HepG2 (cell line): ENCODE data around the gene KCNMA1. TPM values are rescaled to one million over a fixed set of nuclear protein-coding genes. Genes with fewer than 3 reads are reported as not detected.

Experiments
- ATAC-seq: fragments of 200-7000 bp; cut with Tn5 transposase; 3 replicates; pipeline ENCODE4 v1.9.1; 2020; ENCODE audit warnings: mild to moderate bottlenecking, moderate library complexity
- BruUV-seq: library from RNA; stranded (reverse); fragments of 400-500 nt; replicated peaks from 2 replicates; lab custom pipeline; 2021; lab: Mats Ljungman, UMichigan
- CTCF ChIA-PET: fragments of 300-600 bp; formaldehyde crosslinking; extraction: SDS; loops from one replicate; lab custom pipeline; 2021; ENCODE audit warnings: low total read pairs, inconsistent platforms, low intra/inter-chr PET ratio; lab: Yijun Ruan, JAX
- POLR2A ChIA-PET: fragments of 350-600 bp; sonication (Branson Sonifier 250); formaldehyde crosslinking; loops from one replicate; lab custom pipeline; 2020; ENCODE audit warnings: antibody characterized with exemption, inconsistent platforms; lab: Yijun Ruan, JAX
- DNase-seq: peaks from one replicate; pipeline ENCODE4 v3.0.0-alpha.2; 2015; ENCODE audit warnings: low spot score
- FAIRE-seq: peaks from 3 replicates; lab custom pipeline; 2011; peaks lifted over from hg19 to GRCh38; lab: Jason Lieb, UNC
- H2AFZ ChIP-seq: one replicate; pipeline ENCODE4 v1.6.1; 2011; ENCODE audit warnings: low read length, inconsistent platforms
- H3K27ac ChIP-seq: fragments of 300-600 bp; 3 replicates; pipeline ENCODE4 v1.8.0; 2011; ENCODE audit warnings: mixed run types, mild to moderate bottlenecking, mixed read lengths, low read length, inconsistent platforms; ENCODE audit not compliant: insufficient read depth; ENCODE audit errors: extremely low read length
- H3K27me3 ChIP-seq, 2 experiments: fragments of 200-600 bp in 1 of 2; 2 replicates in 1 of 2; 3 replicates in 1 of 2; pipeline versions ENCODE4 v1.6.0 to v1.8.0; 2011; ENCODE audit warnings: low read length in 2 of 2, mild to moderate bottlenecking in 2 of 2, moderate library complexity in 2 of 2, inconsistent platforms in 1 of 2; ENCODE audit not compliant: insufficient read depth in 2 of 2, control insufficient read depth in 1 of 2
- H3K36me3 ChIP-seq, 2 experiments: fragments of 200-600 bp in 1 of 2; replicated peaks in 1 of 2; 2 replicates in 1 of 2; 3 replicates in 1 of 2; pipeline versions ENCODE4 v1.5.1 to v1.8.0; 2011; ENCODE audit warnings: low read length in 2 of 2, inconsistent platforms in 1 of 2; ENCODE audit not compliant: insufficient read depth in 2 of 2, control insufficient read depth in 1 of 2
- H3K4me1 ChIP-seq: 2 replicates; pipeline ENCODE4 v1.5.1; 2012; ENCODE audit warnings: low read length, inconsistent platforms; ENCODE audit not compliant: insufficient read depth
- H3K4me2 ChIP-seq: 2 replicates; pipeline ENCODE4 v1.6.0; 2011; ENCODE audit warnings: low read depth, low read length, inconsistent platforms
- H3K4me3 ChIP-seq, 3 experiments: fragments of 200-600 bp in 1 of 3; sonication (generic), shearing (Covaris generic) in 1 of 3; replicated peaks in 1 of 3; 2 replicates each; pipeline ENCODE4 v1.5.1; 2011 to 2016; ENCODE audit warnings: low read length in 3 of 3, inconsistent platforms in 2 of 3, low read depth in 2 of 3, mild to moderate bottlenecking in 2 of 3, control low read depth in 1 of 3, mixed read lengths in 1 of 3; ENCODE audit not compliant: insufficient read depth in 1 of 3
- H3K79me2 ChIP-seq: one replicate; pipeline ENCODE4 v1.6.1; 2011; ENCODE audit warnings: low read length, inconsistent platforms; ENCODE audit not compliant: insufficient read depth
- H3K9ac ChIP-seq: 2 replicates; pipeline ENCODE4 v1.6.0; 2011; ENCODE audit warnings: mild to moderate bottlenecking, low read depth, low read length, inconsistent platforms; ENCODE audit not compliant: insufficient read depth
- H3K9me3 ChIP-seq: 2 replicates; pipeline ENCODE4 v1.5.1; 2012; ENCODE audit warnings: mild to moderate bottlenecking, low read length
- H4K20me1 ChIP-seq: 2 replicates; pipeline ENCODE4 v1.6.0; 2011; ENCODE audit warnings: inconsistent platforms, mild to moderate bottlenecking, low read length, moderate library complexity; ENCODE audit not compliant: insufficient read depth
- FIP1L1 ChIP-seq: fragments of 200-400 bp; formaldehyde crosslinking; IDR thresholded peaks from 2 replicates; pipeline ENCODE4 v1.6.1; 2018; ENCODE audit warnings: low read depth, mild to moderate bottlenecking, low read length, moderate library complexity, borderline replicate concordance; ENCODE audit not compliant: insufficient read depth
- FOXK2 ChIP-seq: fragments of 450-650 bp; IDR thresholded peaks from 2 replicates; pipeline ENCODE4 v1.6.1; 2016
- HNRNPH1 ChIP-seq: fragments of 200-400 bp; formaldehyde crosslinking; optimal IDR thresholded peaks from 2 replicates; pipeline ENCODE3; 2017; ENCODE audit warnings: mild to moderate bottlenecking, low read depth, low read length
- HOMEZ ChIP-seq: IDR thresholded peaks from 2 replicates; pipeline ENCODE4 v1.6.1; 2016; ENCODE audit warnings: low read depth
- HOXA9 ChIP-seq: sonication (generic); formaldehyde crosslinking; IDR thresholded peaks from 2 replicates; pipeline ENCODE4 v1.8.1; 2022; ENCODE audit warnings: missing genetic modification reagents, mild to moderate bottlenecking, moderate library complexity, borderline replicate concordance
- MXD4 ChIP-seq: IDR thresholded peaks from 2 replicates; pipeline ENCODE4 v1.6.1; 2016; ENCODE audit warnings: mild to moderate bottlenecking, missing biosample characterization, missing genetic modification reagents
- NFKBIZ ChIP-seq: IDR thresholded peaks from 2 replicates; pipeline ENCODE4 v1.6.1; 2018; ENCODE audit warnings: missing genetic modification reagents, missing compliant biosample characterization
- RARA ChIP-seq: IDR thresholded peaks from 2 replicates; pipeline ENCODE4 v1.6.1; 2016; ENCODE audit warnings: missing genetic modification reagents, missing compliant biosample characterization
- SNAPC4 ChIP-seq: sonication (generic); formaldehyde crosslinking; IDR thresholded peaks from 2 replicates; pipeline ENCODE4 v1.4.0; 2020; ENCODE audit warnings: mild to moderate bottlenecking, missing genetic modification reagents
- XRCC5 ChIP-seq: fragments of 200-400 bp; formaldehyde crosslinking; optimal IDR thresholded peaks from 2 replicates; pipeline ENCODE3; 2017; ENCODE audit warnings: mild to moderate bottlenecking, low read length
- ZBTB37 ChIP-seq: sonication (generic); formaldehyde crosslinking; IDR thresholded peaks from 2 replicates; pipeline ENCODE4 v1.4.0; 2020; ENCODE audit warnings: mild to moderate bottlenecking, missing genetic modification reagents
- ZNF296 ChIP-seq: sonication (generic); formaldehyde crosslinking; conservative IDR thresholded peaks from 2 replicates; pipeline ENCODE4 v1.5.0; 2020; ENCODE audit warnings: mild to moderate bottlenecking, missing genetic modification reagents
- ZNF549 ChIP-seq: sonication (generic); formaldehyde crosslinking; IDR thresholded peaks from 2 replicates; pipeline ENCODE4 v1.5.0; 2020; ENCODE audit warnings: missing genetic modification reagents
- ZNF780A ChIP-seq: sonication (generic); formaldehyde crosslinking; IDR thresholded peaks from 2 replicates; pipeline ENCODE4 v1.8.0; 2022; ENCODE audit warnings: mild to moderate bottlenecking, missing genetic modification reagents, moderate library complexity
- ZNF841 ChIP-seq: sonication (generic); formaldehyde crosslinking; IDR thresholded peaks from 2 replicates; pipeline ENCODE4 v1.8.1; 2023; ENCODE audit warnings: missing genetic modification reagents, borderline replicate concordance
- WGBS: methylation state at CpG from one replicate; pipeline ENCODE4 v1.1.6; 2017; ENCODE audit warnings: low lambda C conversion rate; 5-methylcytosine and 5-hydroxymethylcytosine counted together
- in situ Hi-C: cut with HindIII; loops from 2 replicates; pipeline ENCODE4 v1.10.0; 2017; ENCODE audit warnings: low pct_unique_long_range_greater_than_20kb; ENCODE audit not compliant: extremely low pct_ligation_motif_present
- intact Hi-C: fragments of 100-400 bp; cut with micrococcal nuclease; formaldehyde crosslinking; loops from one replicate; pipeline ENCODE4 v1.10.0; 2022; ENCODE audit not compliant: unreplicated experiment
- polyA plus RNA-seq, 8 experiments: library from polyadenylated mRNA; depleted of rRNA in 3 of 8; stranded (reverse) in 7 of 8; unstranded in 1 of 8; fragments of >200 nt; fragmentation: Illumina TruSeq in 4 of 8; extraction: Trizol in 4 of 8; gene quantifications; 2 replicates each; pipeline versions ENCODE4 v1.2.1 to v1.2.3, GENCODE V29; 2011 to 2016; ENCODE audit warnings: low read depth in 4 of 8, missing spikeins in 1 of 8, mixed read lengths in 1 of 8; ENCODE audit not compliant: insufficient read depth in 1 of 8
- total RNA-seq, 5 experiments: library from RNA; depleted of rRNA; stranded (reverse); fragments of >200 nt; fragmentation: Illumina TruSeq; extraction: Trizol; gene quantifications; 2 replicates each; pipeline ENCODE4 v1.2.3, GENCODE V29; 2016; ENCODE audit warnings: low read depth in 1 of 5

KCNMA1 gene
- total and polyA plus RNA-seq, 2 of the 13 experiments (the other 11 are each of a cell fraction or from before 2014, with no cell fraction given), result 0.02 TPM; not detected in 1

- TF ChIP-seq ZNF780A (CRISPR knock-in tag), result no peak
- no peak for TF ChIP-seq RARA (CRISPR knock-in tag)
- no peak for TF ChIP-seq FIP1L1
- TF ChIP-seq MXD4 (CRISPR knock-in tag), result no peak
- no peak for TF ChIP-seq NFKBIZ (CRISPR knock-in tag)
- TF ChIP-seq FOXK2, result no peak
- no peak for TF ChIP-seq SNAPC4
- no peak for TF ChIP-seq ZNF296
- TF ChIP-seq HNRNPH1, result no peak
- no peak for TF ChIP-seq HOMEZ (CRISPR knock-in tag)
- no peak for TF ChIP-seq ZNF549 (CRISPR knock-in tag)
- TF ChIP-seq XRCC5, result no peak
- TF ChIP-seq ZBTB37, result no peak
- no peak for TF ChIP-seq HOXA9 (CRISPR knock-in tag)
- no peak for TF ChIP-seq ZNF841
- no peak for DNase-seq
- no peak overlapping the region for H3K9ac ChIP-seq
- H3K27me3 ChIP-seq, result no peaks in the 10 kb centered on the region
- no peaks in the 10 kb centered on the region for H3K4me1 ChIP-seq
- H3K4me2 ChIP-seq, result no peak overlapping the region
- POLR2A ChIA-PET, result no interaction called here
- 0% methylated on average over 2 of the region's 2 CpGs for WGBS
- no peak overlapping the region for H2AFZ ChIP-seq
- H3K79me2 ChIP-seq, result no peaks in the 10 kb centered on the region
- no peak overlapping the region for H3K4me3 ChIP-seq
- in situ Hi-C loops (no loop called here), intact Hi-C loops (no loop called here)
- FAIRE-seq, result no peak
- no peaks in the 10 kb centered on the region for H3K36me3 ChIP-seq
- no peak overlapping the region for H3K27ac ChIP-seq
- no peak for ATAC-seq
- no peaks in the 10 kb centered on the region for H4K20me1 ChIP-seq
- BruUV-seq, result no TSS peak
- CTCF ChIA-PET, result no interaction called here
- no peaks in the 10 kb centered on the region for H3K9me3 ChIP-seq
These were observed 371.4 kb downstream of the KCNMA1 start for GRCh38 chr10:77266242-77266641.
